H1 (cell line): ENCODE results near the gene SIAH3. TPM values are rescaled to one million over a fixed set of nuclear protein-coding genes. Genes with fewer than 3 reads are reported as not detected.

Experiments
- CTCF ChIA-PET: fragments of 300-600 bp; sonication (Branson Sonifier 250); formaldehyde crosslinking; loops from one replicate; lab custom pipeline; 2021; ENCODE audit not compliant: partially characterized antibody; lab: Charles Lee
- POLR2A ChIA-PET: fragments of 300-600 bp; sonication (Branson Sonifier 250); formaldehyde crosslinking; loops from one replicate; lab custom pipeline; 2021; ENCODE audit warnings: inconsistent platforms; ENCODE audit not compliant: partially characterized antibody; lab: Charles Lee
- DNase-seq, 2 experiments: peaks; one replicate each; pipeline versions ENCODE4 v3.0.0 to v3.0.0-alpha.2; 2010 to 2022; ENCODE audit warnings: low spot score in 2 of 2, low read depth in 1 of 2, mixed read lengths in 1 of 2
- FAIRE-seq: peaks from 2 replicates; lab custom pipeline; 2011; peaks lifted over from hg19 to GRCh38; lab: Jason Lieb, UNC
- H2AFZ ChIP-seq: 2 replicates; pipeline ENCODE4 v1.8.1; 2012; ENCODE audit warnings: low read length, inconsistent platforms
- H2AK5ac ChIP-seq: 2 replicates; pipeline ENCODE4 v1.6.1; 2013; ENCODE audit warnings: low read depth, low read length
- H2BK120ac ChIP-seq: replicated peaks from 2 replicates; pipeline ENCODE3; 2013; ENCODE audit warnings: low read depth, low read length, inconsistent platforms
- H2BK12ac ChIP-seq: 2 replicates; pipeline ENCODE4 v1.6.1; 2013; ENCODE audit warnings: low read depth, low read length
- H2BK15ac ChIP-seq: 2 replicates; pipeline ENCODE4 v1.6.1; 2013; ENCODE audit warnings: low read length
- H2BK20ac ChIP-seq: 2 replicates; pipeline ENCODE4 v1.6.1; 2013; ENCODE audit warnings: low read length
- H2BK5ac ChIP-seq: 2 replicates; pipeline ENCODE4 v1.6.1; 2013; ENCODE audit warnings: low read depth, low read length
- H3K14ac ChIP-seq: 2 replicates; pipeline ENCODE4 v1.6.1; 2013; ENCODE audit warnings: inconsistent platforms; ENCODE audit not compliant: insufficient read length
- H3K18ac ChIP-seq: 2 replicates; pipeline ENCODE4 v1.6.1; 2013; ENCODE audit warnings: low read length; ENCODE audit errors: extremely low read depth
- H3K23ac ChIP-seq: 2 replicates; pipeline ENCODE4 v1.6.1; 2013; ENCODE audit warnings: inconsistent platforms; ENCODE audit not compliant: insufficient read length
- H3K23me2 ChIP-seq: 2 replicates; pipeline ENCODE4 v1.6.1; 2013; ENCODE audit warnings: low read depth, low read length
- H3K27ac ChIP-seq: 2 replicates; pipeline ENCODE4 v1.6.1; 2011; ENCODE audit warnings: low read depth, low read length, inconsistent platforms
- H3K27me3 ChIP-seq, 4 experiments: replicated peaks in 1 of 4; 1 replicate in 1 of 4; 2 replicates in 3 of 4; pipeline versions ENCODE4 v1.6.1 to v1.8.1; 2011 to 2013; ENCODE audit warnings: low read length in 3 of 4, mild to moderate bottlenecking in 3 of 4, inconsistent platforms in 2 of 4, mixed read lengths in 2 of 4, moderate library complexity in 1 of 4; ENCODE audit not compliant: control insufficient read depth in 3 of 4, insufficient read depth in 3 of 4; ENCODE audit errors: extremely low read depth in 1 of 4
- H3K36me3 ChIP-seq, 4 experiments: 2 replicates each; pipeline versions ENCODE4 v1.6.1 to v1.8.1; 2011 to 2013; ENCODE audit warnings: mild to moderate bottlenecking in 4 of 4, low read length in 3 of 4, moderate library complexity in 2 of 4, control low read depth in 1 of 4, inconsistent platforms in 1 of 4; ENCODE audit not compliant: insufficient read depth in 4 of 4, control insufficient read depth in 2 of 4
- H3K4ac ChIP-seq: replicated peaks from 2 replicates; pipeline ENCODE3; 2013; ENCODE audit warnings: low read length, low read depth, mixed read lengths, inconsistent platforms; ENCODE audit not compliant: insufficient read length
- H3K4me1 ChIP-seq, 4 experiments: replicated peaks in 1 of 4; 1 replicate in 1 of 4; 2 replicates in 3 of 4; pipeline versions ENCODE4 v1.6.1 to v1.8.1; 2011 to 2013; ENCODE audit warnings: low read length in 3 of 4, inconsistent platforms in 2 of 4, mixed read lengths in 1 of 4; ENCODE audit not compliant: insufficient read depth in 4 of 4, control insufficient read depth in 3 of 4
- H3K4me2 ChIP-seq, 2 experiments: 2 replicates each; pipeline versions ENCODE4 v1.6.1 to v1.8.1; 2011 to 2013; ENCODE audit warnings: low read depth in 2 of 2, low read length in 2 of 2, control low read depth in 1 of 2, inconsistent platforms in 1 of 2, mild to moderate bottlenecking in 1 of 2; ENCODE audit not compliant: insufficient read depth in 1 of 2
- H3K4me3 ChIP-seq, 4 experiments: fragments of 200-600, 300-600 bp in 1 of 4; sonication (generic), shearing (Covaris generic), sonication (Bioruptor Twin) in 1 of 4; 2 replicates each; pipeline versions ENCODE4 v1.5.1 to v1.8.1; 2011 to 2016; ENCODE audit warnings: low read length in 4 of 4, low read depth in 3 of 4, control low read depth in 2 of 4, inconsistent platforms in 2 of 4, mild to moderate bottlenecking in 2 of 4, mixed read lengths in 1 of 4, moderate library complexity in 1 of 4; ENCODE audit not compliant: insufficient read depth in 2 of 4; ENCODE audit errors: extremely low read depth in 1 of 4
- H3K56ac ChIP-seq: replicated peaks from 2 replicates; pipeline ENCODE3; 2013; ENCODE audit warnings: low read depth, mild to moderate bottlenecking, mixed read lengths, low read length, inconsistent platforms; ENCODE audit not compliant: insufficient read length
- H3K79me1 ChIP-seq: 2 replicates; pipeline ENCODE4 v1.6.1; 2013; ENCODE audit warnings: low read depth, low read length, control low read depth
- H3K79me2 ChIP-seq, 2 experiments: 2 replicates each; pipeline versions ENCODE4 v1.6.1 to v1.8.1; 2012 to 2013; ENCODE audit warnings: low read length in 2 of 2, mild to moderate bottlenecking in 2 of 2, inconsistent platforms in 1 of 2; ENCODE audit not compliant: insufficient read depth in 2 of 2, control insufficient read depth in 1 of 2
- H3K9ac ChIP-seq, 4 experiments: replicated peaks in 1 of 4; 1 replicate in 1 of 4; 2 replicates in 3 of 4; pipeline versions ENCODE4 v1.6.1 to v1.8.1; 2011 to 2013; ENCODE audit warnings: low read depth in 3 of 4, low read length in 3 of 4, control low read depth in 2 of 4, mild to moderate bottlenecking in 2 of 4, moderate library complexity in 2 of 4, inconsistent platforms in 1 of 4; ENCODE audit errors: extremely low read depth in 1 of 4
- H3K9me3 ChIP-seq, 2 experiments: 2 replicates each; pipeline versions ENCODE4 v1.6.1 to v1.8.1; 2012 to 2013; ENCODE audit warnings: mild to moderate bottlenecking in 2 of 2, moderate library complexity in 2 of 2, control low read depth in 1 of 2, inconsistent platforms in 1 of 2, low read depth in 1 of 2, low read length in 1 of 2, mixed read lengths in 1 of 2; ENCODE audit not compliant: insufficient read depth in 2 of 2
- H4K20me1 ChIP-seq, 2 experiments: replicated peaks in 1 of 2; 2 replicates each; pipeline versions ENCODE3 to v1.8.1; 2011 to 2013; ENCODE audit warnings: inconsistent platforms in 2 of 2, low read length in 2 of 2, mild to moderate bottlenecking in 1 of 2; ENCODE audit not compliant: insufficient read depth in 2 of 2, control insufficient read depth in 1 of 2
- H4K5ac ChIP-seq: 2 replicates; pipeline ENCODE4 v1.6.1; 2013; ENCODE audit warnings: low read length, low read depth, mixed read lengths, inconsistent platforms; ENCODE audit not compliant: insufficient read length
- H4K8ac ChIP-seq: 2 replicates; pipeline ENCODE4 v1.8.0; 2013; ENCODE audit warnings: mild to moderate bottlenecking, moderate library complexity, low read length, inconsistent platforms; ENCODE audit not compliant: insufficient read depth; ENCODE audit errors: extremely low read depth
- H4K91ac ChIP-seq: replicated peaks from 2 replicates; pipeline ENCODE3; 2013; ENCODE audit warnings: low read length, mixed read lengths, inconsistent platforms; ENCODE audit not compliant: insufficient read length
- HDAC2 ChIP-seq, 2 experiments: fragments of 300-600 bp in 1 of 2; sonication (generic) in 1 of 2; IDR thresholded peaks; 2 replicates each; pipeline ENCODE4 v1.6.1; 2011 to 2012; ENCODE audit warnings: low read depth in 2 of 2, low read length in 2 of 2, mild to moderate bottlenecking in 2 of 2, moderate library complexity in 2 of 2, borderline replicate concordance in 1 of 2, inconsistent platforms in 1 of 2
- POLR2AphosphoS5 ChIP-seq: IDR thresholded peaks from 2 replicates; pipeline ENCODE4 v1.6.1; 2011; ENCODE audit warnings: low read depth, low read length
- RAD21 ChIP-seq, 2 experiments: IDR thresholded peaks in 1 of 2; conservative IDR thresholded peaks in 1 of 2; 2 replicates each; pipeline ENCODE4 v1.6.1; 2011; ENCODE audit warnings: low read depth in 2 of 2, low read length in 2 of 2, improper control_type of control experiment in 1 of 2, inconsistent platforms in 1 of 2, mild to moderate bottlenecking in 1 of 2, moderate library complexity in 1 of 2
- WGBS, 2 experiments: shearing (Covaris generic) in 1 of 2; methylation state at CpG; one replicate each; pipeline versions ENCODE4 v1.1.6 to v1.1.7; 2013 to 2015; ENCODE audit warnings: low lambda C conversion rate in 2 of 2, mixed read lengths in 2 of 2, inconsistent platforms in 1 of 2, low coverage in 1 of 2, missing lambda C conversion rate in 1 of 2; ENCODE audit not compliant: insufficient replicate concordance in 2 of 2, insufficient coverage in 1 of 2, insufficient read length in 1 of 2; ENCODE audit errors: extremely low coverage in 1 of 2, missing lambda C conversion rate in 1 of 2; 5-methylcytosine and 5-hydroxymethylcytosine counted together
- polyA plus RNA-seq, 7 experiments: library from polyadenylated mRNA; depleted of rRNA in 3 of 7; stranded (reverse) in 5 of 7; unstranded in 2 of 7; fragments of >200 nt in 5 of 7; fragments of 200-250 nt in 2 of 7; gene quantifications; 1 replicate in 5 of 7; 2 replicates in 1 of 7; 4 replicates in 1 of 7; pipeline versions ENCODE4 v1.2.1 to v1.2.3, GENCODE V29; 2011 to 2013; ENCODE audit warnings: missing spikeins in 2 of 7, mixed read lengths in 2 of 7
- total RNA-seq: library from RNA; stranded (reverse); fragmentation: NEBNext Ultra II Directional; extraction: Animal tissue kit (Norgen Biotek cat#: 25700); gene quantifications from 2 replicates; pipeline ENCODE4 v1.2.1, GENCODE V29; 2021

SIAH3 gene
- total and polyA plus RNA-seq, 2 of the 8 experiments (the other 6 are each of a cell fraction or from before 2014, with no cell fraction given) = 0.15 to 0.17 TPM

- no peak overlapping the region for H2AFZ ChIP-seq
- H4K91ac ChIP-seq = no peak overlapping the region
- DNase-seq (no peak), FAIRE-seq (no peak)
- no peak overlapping the region for H2BK5ac ChIP-seq
- H3K23me2 ChIP-seq = no peaks in the 10 kb centered on the region; the same call in 1 of the 2 replicates
- H2BK12ac ChIP-seq = no peak overlapping the region
- H3K9ac ChIP-seq = no peak overlapping the region
- peaks cover 0 to 1% (median 0%) of the 10 kb centered on the region in 4 experiments; a peak in 1 of 7 replicates for H3K27me3 ChIP-seq
- no peak overlapping the region for H3K23ac ChIP-seq
- H3K79me1 ChIP-seq = no peaks in the 10 kb centered on the region
- H3K4ac ChIP-seq = no peak overlapping the region
- H3K56ac ChIP-seq = no peak overlapping the region
- no peaks in the 10 kb centered on the region for H3K9me3 ChIP-seq
- H4K5ac ChIP-seq = no peak overlapping the region
- TF ChIP-seq POLR2AphosphoS5 (no peak), HDAC2 (IDR thresholded peaks at IDR 0.05; ENCODE audit: borderline replicate concordance in 1 of 2, low read depth in 2 of 2, low read length in 2 of 2) (no peak), RAD21 (IDR thresholded peaks at IDR 0.05 in 1 of 2, conservative IDR thresholded peaks at IDR 0.05 in 1 of 2; ENCODE audit: low read depth in 2 of 2, low read length in 2 of 2) (no peak)
- H3K4me3 ChIP-seq = no peak overlapping the region
- no peak overlapping the region for H3K27ac ChIP-seq
- no peak overlapping the region for H2AK5ac ChIP-seq
- H3K4me2 ChIP-seq = no peak overlapping the region
- no peak overlapping the region for H2BK20ac ChIP-seq
- H2BK120ac ChIP-seq = no peak overlapping the region
- no peaks in the 10 kb centered on the region for H4K20me1 ChIP-seq
- H3K18ac ChIP-seq = no peak overlapping the region
- H2BK15ac ChIP-seq = no peak overlapping the region
- H4K8ac ChIP-seq = no peak overlapping the region; the same call in 1 of the 2 replicates
- CTCF ChIA-PET = interaction anchor here (0.8 to 1.5 kb wide), 5 partner anchors 12 to 121 kb away, joined by 3 read pairs; no protein-coding TSS in a partner anchor
- H3K4me1 ChIP-seq = peaks cover 0 to 2% (median 0%) of the 10 kb centered on the region in 4 experiments; a peak in 1 of 7 replicates
- H3K79me2 ChIP-seq = no peaks in the 10 kb centered on the region
- WGBS, 2 experiments = 87% methylated on average over 3 of the region's 3 CpGs; no CpG with 5 or more reads in 1 of the 2 experiments
- H3K14ac ChIP-seq = no peak overlapping the region
- no peaks in the 10 kb centered on the region for H3K36me3 ChIP-seq
- POLR2A ChIA-PET = no interaction called here
Measured at GRCh38 chr13:45744979-45745378, 106.6 kb downstream of the SIAH3 start.
